Duodenal mucosa (tissue), 2 donors: ENCODE data around the gene TUSC7.

ENCODE experiments used
- H3K27ac ChIP-seq: one replicate; pipeline ENCODE4 v1.7.0; 2013; ENCODE audit warnings: low read depth, low read length
- H3K27me3 ChIP-seq, 2 donors: one replicate each; pipeline ENCODE4 v1.7.0; 2013; ENCODE audit warnings: low read length in 2 of 2, control low read depth in 1 of 2; ENCODE audit not compliant: insufficient read depth in 2 of 2, control insufficient read depth in 1 of 2
- H3K36me3 ChIP-seq, 2 donors: one replicate each; pipeline ENCODE4 v1.7.0; 2013; ENCODE audit warnings: low read length in 2 of 2, control low read depth in 1 of 2; ENCODE audit not compliant: insufficient read depth in 2 of 2, control insufficient read depth in 1 of 2
- H3K4me1 ChIP-seq, 2 donors: one replicate each; pipeline ENCODE4 v1.7.0; 2013; ENCODE audit warnings: low read length in 2 of 2, control low read depth in 1 of 2; ENCODE audit not compliant: insufficient read depth in 2 of 2, control insufficient read depth in 1 of 2
- H3K4me3 ChIP-seq, 2 donors: one replicate each; pipeline ENCODE4 v1.7.0; 2013; ENCODE audit warnings: low read length in 2 of 2, low read depth in 1 of 2
- H3K9ac ChIP-seq, 2 donors: one replicate each; pipeline ENCODE4 v1.7.0; 2013; ENCODE audit warnings: low read length in 2 of 2, low read depth in 1 of 2
- H3K9me3 ChIP-seq, 2 donors: one replicate each; pipeline ENCODE4 v1.7.0; 2013; ENCODE audit warnings: low read length in 2 of 2, control low read depth in 1 of 2; ENCODE audit not compliant: control insufficient read depth in 1 of 2

The TUSC7 gene

DNA sequence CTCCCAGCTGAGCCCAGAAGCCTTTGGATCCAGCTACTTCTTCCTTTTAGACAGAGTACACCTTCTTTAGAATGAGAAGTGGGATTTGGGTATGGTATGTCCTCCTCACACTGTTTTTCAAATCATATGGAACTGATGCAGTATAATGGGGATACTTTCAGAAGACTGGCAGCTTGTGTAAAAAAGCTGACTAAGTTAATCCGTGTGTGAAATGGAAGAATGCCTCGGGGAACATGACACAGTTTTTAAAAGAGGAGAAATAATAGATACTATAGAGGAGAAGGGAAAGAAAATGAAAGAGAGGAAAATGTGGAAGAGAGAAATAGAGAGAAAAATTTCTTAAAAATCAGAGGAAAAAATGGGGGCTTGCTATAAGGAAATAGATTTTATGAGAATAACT is 47.7 kb downstream of the TUSC7 start:
- no peak overlapping the region for H3K27ac ChIP-seq
- no peak overlapping the region for H3K9ac ChIP-seq
- H3K9me3 ChIP-seq: no peaks in the 10 kb centered on the region
- no peak overlapping the region for H3K4me3 ChIP-seq
- H3K4me1 ChIP-seq: no peaks in the 10 kb centered on the region
- no peaks in the 10 kb centered on the region for H3K27me3 ChIP-seq
- no peaks in the 10 kb centered on the region for H3K36me3 ChIP-seq

DNA sequence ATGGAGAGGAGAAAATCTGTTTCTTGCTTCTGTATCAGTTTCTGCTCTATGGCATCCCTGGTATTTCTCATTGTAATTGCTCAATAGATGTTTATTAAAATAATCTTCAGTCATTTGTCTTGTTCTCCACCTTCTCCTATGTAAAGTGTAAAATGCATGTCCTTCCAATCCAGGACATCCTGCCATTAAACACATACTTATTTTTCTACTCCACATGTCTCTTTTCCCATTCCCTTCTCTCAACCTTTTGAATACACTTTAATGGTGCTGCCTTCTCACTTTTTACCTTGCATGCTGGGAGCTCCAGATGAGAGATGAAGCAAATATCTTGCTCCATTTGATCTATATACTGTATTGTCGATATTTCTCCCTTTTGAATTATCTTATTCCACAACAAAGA is 49.7 kb downstream of the TUSC7 start:
- no peaks in the 10 kb centered on the region for H3K36me3 ChIP-seq
- H3K27me3 ChIP-seq: no peaks in the 10 kb centered on the region
- no peaks in the 10 kb centered on the region for H3K4me1 ChIP-seq
- no peak overlapping the region for H3K9ac ChIP-seq
- no peak overlapping the region for H3K4me3 ChIP-seq
- H3K9me3 ChIP-seq: no peaks in the 10 kb centered on the region
- H3K27ac ChIP-seq: no peak overlapping the region
